Glutamatergic neuron (in vitro differentiated cells): ENCODE results near the gene VPS13A. TPM values are rescaled to one million over a fixed set of nuclear protein-coding genes. Genes with fewer than 3 reads are reported as not detected.
"Not testable (repeated sequence)": the region's sequence is repeated elsewhere in the genome, so short reads cannot be mapped to it uniquely, and the experiment has no call there.

Experiments
- DNase-seq: peaks from one replicate; pipeline ENCODE4 v3.0.0; 2022
- H3K27ac Mint-ChIP-seq: one replicate; pipeline ENCODE4 v1.8.0; 2020; ENCODE audit warnings: mild to moderate bottlenecking, mixed read lengths, inconsistent platforms; ENCODE audit not compliant: unreplicated experiment
- H3K27me3 Mint-ChIP-seq: one replicate; pipeline ENCODE4 v1.8.0; 2020; ENCODE audit warnings: mild to moderate bottlenecking, moderate library complexity, mixed read lengths, inconsistent platforms; ENCODE audit not compliant: unreplicated experiment
- H3K36me3 Mint-ChIP-seq: one replicate; pipeline ENCODE4 v1.8.0; 2020; ENCODE audit warnings: mild to moderate bottlenecking, mixed read lengths, inconsistent platforms; ENCODE audit not compliant: unreplicated experiment
- H3K4me1 Mint-ChIP-seq: one replicate; pipeline ENCODE4 v1.8.0; 2020; ENCODE audit warnings: mild to moderate bottlenecking, low read depth, mixed read lengths, inconsistent platforms; ENCODE audit not compliant: unreplicated experiment
- H3K4me3 Mint-ChIP-seq: one replicate; pipeline ENCODE4 v1.8.0; 2020; ENCODE audit warnings: mild to moderate bottlenecking, mixed read lengths, inconsistent platforms; ENCODE audit not compliant: unreplicated experiment
- H3K9me3 Mint-ChIP-seq: one replicate; pipeline ENCODE4 v1.8.0; 2020; ENCODE audit warnings: mild to moderate bottlenecking, moderate library complexity, mixed read lengths, inconsistent platforms; ENCODE audit not compliant: unreplicated experiment
- CTCF ChIP-seq: fragments of 200-600 bp; sonication (generic); IDR thresholded peaks from one replicate; pipeline ENCODE4 v1.5.0; 2021; ENCODE audit not compliant: partially characterized antibody, unreplicated experiment
- total RNA-seq: library from RNA; stranded (reverse); fragmentation: NEBNext Ultra II Directional; extraction: Animal tissue kit (Norgen Biotek cat#: 25700); gene quantifications from one replicate; pipeline ENCODE4 v1.2.1, GENCODE V29; 2021; ENCODE audit not compliant: unreplicated experiment

The VPS13A gene
- total RNA-seq, 1 donor from 2014 or later = 43.2 TPM

GRCh38 chr9:77236693-77237092 lies 59.4 kb downstream of the VPS13A start:
- Mint-ChIP-seq H3K27ac (no peak overlapping the region), H3K9me3 (peaks cover 5% of the 10 kb centered on the region), H3K27me3 (no peaks in the 10 kb centered on the region), H3K36me3 (peaks cover 3% of the 10 kb centered on the region), H3K4me3 (no peak overlapping the region), H3K4me1 (no peaks in the 10 kb centered on the region)
- TF ChIP-seq CTCF = no peak
- DNase-seq = no peak

GRCh38 chr9:77237896-77238295 lies 60.6 kb downstream of the VPS13A start:
- no peak overlapping the region for H3K4me3 Mint-ChIP-seq

GRCh38 chr9:77251050-77251449 lies 73.7 kb downstream of the VPS13A start:
- no peak for TF ChIP-seq CTCF
- H3K4me1 Mint-ChIP-seq = no peaks in the 10 kb centered on the region
- H3K9me3 Mint-ChIP-seq = no peaks in the 10 kb centered on the region
- no peak for DNase-seq
- no peaks in the 10 kb centered on the region for H3K27me3 Mint-ChIP-seq
- H3K36me3 Mint-ChIP-seq = no peaks in the 10 kb centered on the region
- H3K4me3 Mint-ChIP-seq = no peak overlapping the region
- no peak overlapping the region for H3K27ac Mint-ChIP-seq

More at GRCh38 chr9:77237896-77238295, 60.6 kb downstream of the VPS13A start:
- H3K27me3 Mint-ChIP-seq = no peaks in the 10 kb centered on the region
- no peak overlapping the region for H3K27ac Mint-ChIP-seq
- H3K36me3 Mint-ChIP-seq = no peaks in the 10 kb centered on the region
- no peaks in the 10 kb centered on the region for H3K4me1 Mint-ChIP-seq
- H3K9me3 Mint-ChIP-seq = peaks cover 5% of the 10 kb centered on the region
- no peak for DNase-seq
- no peak for TF ChIP-seq CTCF

- no peaks in the 10 kb centered on the region for H3K36me3 Mint-ChIP-seq
- H3K9me3 Mint-ChIP-seq = no peaks in the 10 kb centered on the region
- H3K27ac Mint-ChIP-seq = no peak overlapping the region
- no peak for DNase-seq
- H3K4me1 Mint-ChIP-seq = no peaks in the 10 kb centered on the region
- no peak overlapping the region for H3K4me3 Mint-ChIP-seq
- no peaks in the 10 kb centered on the region for H3K27me3 Mint-ChIP-seq
- no peak for TF ChIP-seq CTCF
Measured at GRCh38 chr9:77257275-77257674, 79.9 kb downstream of the VPS13A start.

- Mint-ChIP-seq H3K9me3 (peaks cover 5% of the 10 kb centered on the region), H3K36me3 (peaks cover 14% of the 10 kb centered on the region), H3K27ac (no peak overlapping the region), H3K27me3 (no peaks in the 10 kb centered on the region), H3K4me1 (no peaks in the 10 kb centered on the region), H3K4me3 (no peak overlapping the region)
- no peak for DNase-seq
- no peak for TF ChIP-seq CTCF
Measured at GRCh38 chr9:77261605-77262004, 84.3 kb downstream of the VPS13A start.

GRCh38 chr9:77267762-77268161 lies 90.4 kb downstream of the VPS13A start:
- H3K36me3 Mint-ChIP-seq = peaks cover 18% of the 10 kb centered on the region
- not testable (repeated sequence) for H3K27me3 Mint-ChIP-seq, DNase-seq, H3K27ac Mint-ChIP-seq, H3K4me1 Mint-ChIP-seq, H3K9me3 Mint-ChIP-seq, H3K4me3 Mint-ChIP-seq
